ENCODE results near the gene GPR65. TPM values are rescaled to one million over a fixed set of nuclear protein-coding genes. Genes with fewer than 3 reads are reported as not detected.
A peak's percentile ranks its signal among the peaks of the same experiment; 100 is the strongest.

The GPR65 gene
- total and polyA plus RNA-seq, 2 experiments from 2014 or later: not detected

DNA sequence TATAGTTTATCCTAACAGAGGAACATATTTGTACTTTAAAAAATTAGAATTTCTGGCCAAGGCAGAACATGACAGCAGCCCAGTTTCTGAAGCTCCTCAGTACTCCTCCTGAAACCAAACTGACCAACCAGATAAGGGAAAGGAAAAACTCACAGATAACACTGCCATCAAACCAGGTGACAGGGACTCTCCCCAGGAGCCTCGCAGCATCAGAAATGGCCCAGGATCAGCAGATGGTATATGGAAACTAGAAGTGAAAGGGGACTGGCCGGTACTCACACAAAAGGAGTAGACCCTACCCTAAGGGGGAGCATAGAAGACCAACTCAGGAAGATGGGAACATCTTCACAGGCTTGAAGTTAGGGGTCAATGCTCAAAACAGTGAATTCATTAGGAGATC, 33.9 kb upstream of the GPR65 start (continued):
- TF ChIP-seq, protein P1, sequence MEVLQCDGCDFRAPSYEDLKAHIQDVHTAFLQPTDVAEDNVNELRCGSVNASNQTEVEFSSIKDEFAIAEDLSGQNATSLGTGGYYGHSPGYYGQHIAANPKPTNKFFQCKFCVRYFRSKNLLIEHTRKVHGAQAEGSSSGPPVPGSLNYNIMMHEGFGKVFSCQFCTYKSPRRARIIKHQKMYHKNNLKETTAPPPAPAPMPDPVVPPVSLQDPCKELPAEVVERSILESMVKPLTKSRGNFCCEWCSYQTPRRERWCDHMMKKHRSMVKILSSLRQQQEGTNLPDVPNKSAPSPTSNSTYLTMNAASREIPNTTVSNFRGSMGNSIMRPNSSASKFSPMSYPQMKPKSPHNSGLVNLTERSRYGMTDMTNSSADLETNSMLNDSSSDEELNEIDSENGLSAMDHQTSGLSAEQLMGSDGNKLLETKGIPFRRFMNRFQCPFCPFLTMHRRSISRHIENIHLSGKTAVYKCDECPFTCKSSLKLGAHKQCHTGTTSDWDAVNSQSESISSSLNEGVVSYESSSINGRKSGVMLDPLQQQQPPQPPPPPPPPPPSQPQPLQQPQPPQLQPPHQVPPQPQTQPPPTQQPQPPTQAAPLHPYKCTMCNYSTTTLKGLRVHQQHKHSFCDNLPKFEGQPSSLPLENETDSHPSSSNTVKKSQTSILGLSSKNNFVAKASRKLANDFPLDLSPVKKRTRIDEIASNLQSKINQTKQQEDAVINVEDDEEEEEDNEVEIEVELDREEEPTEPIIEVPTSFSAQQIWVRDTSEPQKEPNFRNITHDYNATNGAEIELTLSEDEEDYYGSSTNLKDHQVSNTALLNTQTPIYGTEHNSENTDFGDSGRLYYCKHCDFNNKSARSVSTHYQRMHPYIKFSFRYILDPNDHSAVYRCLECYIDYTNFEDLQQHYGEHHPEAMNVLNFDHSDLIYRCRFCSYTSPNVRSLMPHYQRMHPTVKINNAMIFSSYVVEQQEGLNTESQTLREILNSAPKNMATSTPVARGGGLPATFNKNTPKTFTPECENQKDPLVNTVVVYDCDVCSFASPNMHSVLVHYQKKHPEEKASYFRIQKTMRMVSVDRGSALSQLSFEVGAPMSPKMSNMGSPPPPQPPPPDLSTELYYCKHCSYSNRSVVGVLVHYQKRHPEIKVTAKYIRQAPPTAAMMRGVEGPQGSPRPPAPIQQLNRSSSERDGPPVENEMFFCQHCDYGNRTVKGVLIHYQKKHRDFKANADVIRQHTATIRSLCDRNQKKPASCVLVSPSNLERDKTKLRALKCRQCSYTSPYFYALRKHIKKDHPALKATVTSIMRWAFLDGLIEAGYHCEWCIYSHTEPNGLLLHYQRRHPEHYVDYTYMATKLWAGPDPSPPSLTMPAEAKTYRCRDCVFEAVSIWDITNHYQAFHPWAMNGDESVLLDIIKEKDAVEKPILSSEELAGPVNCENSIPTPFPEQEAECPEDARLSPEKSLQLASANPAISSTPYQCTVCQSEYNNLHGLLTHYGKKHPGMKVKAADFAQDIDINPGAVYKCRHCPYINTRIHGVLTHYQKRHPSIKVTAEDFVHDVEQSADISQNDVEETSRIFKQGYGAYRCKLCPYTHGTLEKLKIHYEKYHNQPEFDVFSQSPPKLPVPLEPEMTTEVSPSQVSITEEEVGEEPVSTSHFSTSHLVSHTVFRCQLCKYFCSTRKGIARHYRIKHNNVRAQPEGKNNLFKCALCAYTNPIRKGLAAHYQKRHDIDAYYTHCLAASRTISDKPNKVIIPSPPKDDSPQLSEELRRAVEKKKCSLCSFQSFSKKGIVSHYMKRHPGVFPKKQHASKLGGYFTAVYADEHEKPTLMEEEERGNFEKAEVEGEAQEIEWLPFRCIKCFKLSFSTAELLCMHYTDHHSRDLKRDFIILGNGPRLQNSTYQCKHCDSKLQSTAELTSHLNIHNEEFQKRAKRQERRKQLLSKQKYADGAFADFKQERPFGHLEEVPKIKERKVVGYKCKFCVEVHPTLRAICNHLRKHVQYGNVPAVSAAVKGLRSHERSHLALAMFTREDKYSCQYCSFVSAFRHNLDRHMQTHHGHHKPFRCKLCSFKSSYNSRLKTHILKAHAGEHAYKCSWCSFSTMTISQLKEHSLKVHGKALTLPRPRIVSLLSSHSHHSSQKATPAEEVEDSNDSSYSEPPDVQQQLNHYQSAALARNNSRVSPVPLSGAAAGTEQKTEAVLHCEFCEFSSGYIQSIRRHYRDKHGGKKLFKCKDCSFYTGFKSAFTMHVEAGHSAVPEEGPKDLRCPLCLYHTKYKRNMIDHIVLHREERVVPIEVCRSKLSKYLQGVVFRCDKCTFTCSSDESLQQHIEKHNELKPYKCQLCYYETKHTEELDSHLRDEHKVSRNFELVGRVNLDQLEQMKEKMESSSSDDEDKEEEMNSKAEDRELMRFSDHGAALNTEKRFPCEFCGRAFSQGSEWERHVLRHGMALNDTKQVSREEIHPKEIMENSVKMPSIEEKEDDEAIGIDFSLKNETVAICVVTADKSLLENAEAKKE (CRISPR knock-in tag; IDR thresholded peaks at IDR 0.05): no peak
- TF ChIP-seq ZNF114 (CRISPR knock-in tag; IDR thresholded peaks at IDR 0.05): no peak
- TF ChIP-seq, protein P2, sequence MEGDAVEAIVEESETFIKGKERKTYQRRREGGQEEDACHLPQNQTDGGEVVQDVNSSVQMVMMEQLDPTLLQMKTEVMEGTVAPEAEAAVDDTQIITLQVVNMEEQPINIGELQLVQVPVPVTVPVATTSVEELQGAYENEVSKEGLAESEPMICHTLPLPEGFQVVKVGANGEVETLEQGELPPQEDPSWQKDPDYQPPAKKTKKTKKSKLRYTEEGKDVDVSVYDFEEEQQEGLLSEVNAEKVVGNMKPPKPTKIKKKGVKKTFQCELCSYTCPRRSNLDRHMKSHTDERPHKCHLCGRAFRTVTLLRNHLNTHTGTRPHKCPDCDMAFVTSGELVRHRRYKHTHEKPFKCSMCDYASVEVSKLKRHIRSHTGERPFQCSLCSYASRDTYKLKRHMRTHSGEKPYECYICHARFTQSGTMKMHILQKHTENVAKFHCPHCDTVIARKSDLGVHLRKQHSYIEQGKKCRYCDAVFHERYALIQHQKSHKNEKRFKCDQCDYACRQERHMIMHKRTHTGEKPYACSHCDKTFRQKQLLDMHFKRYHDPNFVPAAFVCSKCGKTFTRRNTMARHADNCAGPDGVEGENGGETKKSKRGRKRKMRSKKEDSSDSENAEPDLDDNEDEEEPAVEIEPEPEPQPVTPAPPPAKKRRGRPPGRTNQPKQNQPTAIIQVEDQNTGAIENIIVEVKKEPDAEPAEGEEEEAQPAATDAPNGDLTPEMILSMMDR (conservative IDR thresholded peaks at IDR 0.05; ENCODE audit: low read depth in 2 of 2): no peak
- TF ChIP-seq JUNB (IDR thresholded peaks at IDR 0.05; ENCODE audit: unreplicated experiment): no peak
- no peak for TF ChIP-seq STAT1 (IDR thresholded peaks at IDR 0.05; ENCODE audit: unreplicated experiment)
- no peak for TF ChIP-seq ZNF331 (CRISPR knock-in tag; IDR thresholded peaks at IDR 0.05; ENCODE audit: low read depth)
- TF ChIP-seq EZH2 (IDR thresholded peaks at IDR 0.05; ENCODE audit: low read depth, unreplicated experiment): no peak
- no peak for TF ChIP-seq POLR2AphosphoS5 (IDR thresholded peaks at IDR 0.05; ENCODE audit: low read depth)

DNA sequence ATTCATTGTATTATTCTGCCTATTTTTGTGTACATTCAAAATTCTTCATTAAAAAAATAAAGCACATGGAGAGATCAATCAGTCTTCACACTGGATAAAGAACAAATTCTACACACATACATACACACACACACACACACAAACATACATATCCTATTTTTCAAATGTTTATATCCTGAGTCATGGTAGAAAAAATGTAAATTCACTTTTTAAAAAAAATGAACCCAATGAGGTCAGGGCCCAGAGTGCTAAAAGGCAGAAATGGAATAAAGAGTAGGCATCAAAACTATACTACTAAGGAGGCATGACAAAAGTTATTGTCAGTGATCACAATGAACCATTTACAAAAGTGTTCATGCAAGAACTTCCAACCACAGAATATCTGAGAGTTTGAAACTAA, 29.3 kb upstream of the GPR65 start:
- H3K27ac Mint-ChIP-seq: peak overlapping the region; percentile 34; the same call in 1 of the 2 replicates
- no peak for TF ChIP-seq CREB1 (CRISPR knock-in tag; IDR thresholded peaks at IDR 0.05; ENCODE audit: low read depth)

More for the DNA sequence above, 29.3 kb upstream of the GPR65 start:
- H3K27ac ChIP-seq (ENCODE audit: low read depth): no peak overlapping the region
- no peak overlapping the region for H3K4me3 ChIP-seq
- H3K27me3 Mint-ChIP-seq (ENCODE audit: insufficient read depth, low read depth, poor library complexity): no peaks in the 10 kb centered on the region
- no peak for DNase-seq (ENCODE audit: low spot score)
- H3F3A ChIP-seq (replicated peaks; ENCODE audit: low read depth): no peaks in the 10 kb centered on the region
- no peak for ATAC-seq
- no peak overlapping the region for H3K4me3 Mint-ChIP-seq
- H2AFZ ChIP-seq: no peak overlapping the region
- no peaks in the 10 kb centered on the region for H3K79me2 ChIP-seq (replicated peaks; ENCODE audit: insufficient read depth)
- no peaks in the 10 kb centered on the region for H3K27me3 ChIP-seq (ENCODE audit: insufficient read depth)
- no peak overlapping the region for H3K4me2 ChIP-seq
- H3K4me1 ChIP-seq (ENCODE audit: insufficient read depth): no peaks in the 10 kb centered on the region
- H3K9me2 ChIP-seq (ENCODE audit: insufficient read depth): no peaks in the 10 kb centered on the region
- H3K36me3 ChIP-seq (ENCODE audit: insufficient read depth): no peaks in the 10 kb centered on the region
- no peaks in the 10 kb centered on the region; the same call in 2 of the 3 replicates for H3K9me3 Mint-ChIP-seq
- no peaks in the 10 kb centered on the region for H4K20me1 ChIP-seq (replicated peaks; ENCODE audit: insufficient read depth)
- no peaks in the 10 kb centered on the region; the same call in 2 of the 3 replicates for H3K4me1 Mint-ChIP-seq
- peaks cover 4% of the 10 kb centered on the region; the same call in 2 of the 3 replicates for H3K36me3 Mint-ChIP-seq (ENCODE audit: low read depth)

Data from GM23338 (cell line).